CD4-positive, alpha-beta T cell treated with Interleukin-15 for 4 hours (primary cell): ENCODE measurements around the gene DUSP6.

Experiments
- DNase-seq: peaks from one replicate; pipeline ENCODE4 v3.0.0-alpha.2; 2020; ENCODE audit warnings: low spot score

Gene DUSP6

GRCh38 chr12:89352492-89353187 is at the start of gene DUSP6:
DUSP6 (minus strand) TSS chr12:89352501; CDS start chr12:89352039, 462 bp downstream.
- DNase-seq = peak; percentile 89

GRCh38 chr12:89401433-89402058 is 49.2 kb upstream of the DUSP6 start:
- no peak for DNase-seq

- no peak for DNase-seq
Measured at GRCh38 chr12:89400415-89400814, 48.1 kb upstream of the DUSP6 start.

GRCh38 chr12:89395712-89396111 is 43.4 kb upstream of the DUSP6 start:
- DNase-seq = no peak

- no peak for DNase-seq
Measured at GRCh38 chr12:89393551-89394121, 41.3 kb upstream of the DUSP6 start.

GRCh38 chr12:89392391-89392790 is 40.1 kb upstream of the DUSP6 start:
- no peak for DNase-seq

- DNase-seq = no peak
Measured at GRCh38 chr12:89391726-89392336, 39.5 kb upstream of the DUSP6 start.

- no peak for DNase-seq
Measured at GRCh38 chr12:89390802-89391673, 38.7 kb upstream of the DUSP6 start.

- DNase-seq = no peak
Measured at GRCh38 chr12:89389755-89390661, 37.7 kb upstream of the DUSP6 start.

GRCh38 chr12:89386138-89386537 is 33.8 kb upstream of the DUSP6 start:
- DNase-seq = no peak

- DNase-seq = no peak
Measured at GRCh38 chr12:89384807-89385206, 32.5 kb upstream of the DUSP6 start.

GRCh38 chr12:89384050-89384758 is 31.9 kb upstream of the DUSP6 start:
- DNase-seq = no peak

- no peak for DNase-seq
Measured at GRCh38 chr12:89383235-89384049, 31.1 kb upstream of the DUSP6 start.

GRCh38 chr12:89382328-89382727 is 30.0 kb upstream of the DUSP6 start:
- no peak for DNase-seq

GRCh38 chr12:89379839-89380467 is 27.7 kb upstream of the DUSP6 start:
- no peak for DNase-seq

GRCh38 chr12:89379148-89379838 is 27.0 kb upstream of the DUSP6 start:
- no peak for DNase-seq

- no peak for DNase-seq
Measured at GRCh38 chr12:89376844-89377243, 24.5 kb upstream of the DUSP6 start.

- DNase-seq = no peak
Measured at GRCh38 chr12:89376202-89376529, 23.9 kb upstream of the DUSP6 start.
